Breast epithelium (tissue), 3 donors: ENCODE data around the gene SERPINB6.

Source experiments
- CTCF ChIP-seq, 3 donors: fragments of 450-650 bp; IDR thresholded peaks; one replicate each; pipeline ENCODE4 v1.5.1; 2016 to 2017; ENCODE audit warnings: antibody characterized with exemption in 3 of 3, mild to moderate bottlenecking in 3 of 3, moderate library complexity in 3 of 3
- POLR2A ChIP-seq: fragments of 450-650 bp; IDR thresholded peaks from one replicate; pipeline ENCODE4 v1.6.1; 2016; ENCODE audit warnings: antibody characterized with exemption, mild to moderate bottlenecking, moderate library complexity
- POLR2AphosphoS5 ChIP-seq, 3 donors: sonication (generic); formaldehyde crosslinking; IDR thresholded peaks; one replicate each; pipeline ENCODE4 v1.6.1; 2017; ENCODE audit warnings: antibody characterized with exemption in 3 of 3

GRCh38 chr6:2964793-2965505, 6.4 kb downstream of the SERPINB6 start:
- TF ChIP-seq CTCF (IDR thresholded peaks at IDR 0.05) (no peak), POLR2A (no peak), POLR2AphosphoS5 (IDR thresholded peaks at IDR 0.05) (no peak)
